OCI-M1 (cell line): ENCODE data around the gene RADIL.

Experiments used
- DNase-seq: peaks from one replicate; lab custom pipeline; 2025; lab: John Stamatoyannopoulos, UW

The RADIL gene

GRCh38 chr7:4792537-4793126 lies 90.9 kb downstream of the RADIL start:
- no peak for DNase-seq

- DNase-seq: no peak
These were observed 91.6 kb downstream of the RADIL start for GRCh38 chr7:4791738-4792536.

DNA sequence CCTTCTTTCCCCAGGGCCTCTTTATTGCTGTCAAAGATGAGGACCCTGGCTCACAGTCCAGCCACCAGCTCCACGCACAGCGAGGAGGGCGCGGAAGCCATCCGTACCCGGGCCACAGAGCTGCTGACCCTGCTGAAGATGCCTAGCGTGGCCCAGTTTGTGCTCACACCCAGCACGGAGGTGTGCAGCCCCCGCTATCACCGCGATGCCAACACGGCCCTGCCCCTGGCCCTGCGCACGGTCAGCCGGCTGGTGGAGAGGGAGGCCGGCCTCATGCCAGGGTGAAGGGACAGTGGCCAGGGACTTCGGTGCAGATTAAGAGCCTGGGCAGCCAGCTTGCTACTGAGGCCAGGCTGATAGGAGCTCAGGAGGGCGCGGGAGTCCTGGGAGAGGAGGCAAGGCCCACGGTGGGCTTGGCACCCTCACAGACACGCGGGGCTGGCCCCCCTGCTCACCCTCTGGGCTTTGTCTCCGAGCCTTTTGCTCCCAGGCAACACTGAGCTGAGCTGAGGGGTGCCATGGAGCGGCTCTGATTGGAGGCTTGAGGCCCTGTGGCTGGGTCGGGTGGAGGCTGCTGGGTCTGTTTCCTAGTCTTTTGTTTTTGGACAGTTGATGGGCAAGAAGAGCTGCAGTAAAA lies 92.3 kb downstream of the RADIL start:
- no peak for DNase-seq

- DNase-seq: no peak
These were observed 93.0 kb downstream of the RADIL start for GRCh38 chr7:4790516-4790991.

- no peak for DNase-seq
These were observed 93.4 kb downstream of the RADIL start for GRCh38 chr7:4790078-4790465.

DNA sequence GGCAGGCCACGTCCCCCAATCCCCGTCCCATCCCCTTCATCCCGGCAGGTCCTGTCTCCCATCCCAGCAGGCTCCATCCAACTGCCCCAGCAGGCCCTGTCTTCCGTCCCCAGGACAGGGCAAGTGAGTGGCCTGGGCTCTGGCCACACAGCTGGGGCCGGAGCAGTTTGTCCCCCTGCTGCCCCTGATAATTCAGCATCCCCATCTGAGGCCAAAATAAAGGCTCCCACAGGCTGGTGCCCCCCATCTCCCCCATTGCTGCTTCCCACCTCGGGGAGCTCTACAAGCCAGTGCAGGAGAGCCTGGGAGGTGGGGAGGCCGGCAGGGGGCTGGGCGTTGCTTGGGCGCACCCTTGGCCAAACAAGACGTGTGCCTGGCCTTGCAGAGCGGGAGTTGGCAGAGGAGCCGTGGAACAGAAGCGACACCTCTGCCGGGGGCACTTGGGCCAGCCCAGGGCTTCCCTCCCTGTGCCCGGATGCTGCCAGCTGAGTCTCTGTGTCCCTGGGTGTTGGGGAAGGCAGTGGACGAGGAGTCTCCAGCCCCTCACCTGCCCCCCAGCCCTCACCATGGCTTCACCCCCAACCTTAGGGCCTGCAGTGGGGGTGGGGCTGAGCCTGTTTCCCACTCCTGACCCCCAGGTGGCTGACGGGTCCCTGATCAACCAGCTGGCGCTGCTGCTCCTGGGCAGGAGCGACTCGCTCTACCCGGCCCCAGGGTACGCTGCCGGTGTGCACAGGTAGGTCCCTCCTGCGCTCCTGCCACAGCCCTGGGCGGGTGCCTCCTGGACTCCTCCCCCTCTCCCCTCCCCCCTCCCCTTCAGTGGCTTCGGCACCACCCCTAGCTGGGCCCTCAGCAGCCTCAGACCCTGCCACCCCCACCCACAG lies 94.1 kb downstream of the RADIL start:
- no peak for DNase-seq

GRCh38 chr7:4788627-4789189 lies 94.8 kb downstream of the RADIL start:
- DNase-seq: no peak

DNA sequence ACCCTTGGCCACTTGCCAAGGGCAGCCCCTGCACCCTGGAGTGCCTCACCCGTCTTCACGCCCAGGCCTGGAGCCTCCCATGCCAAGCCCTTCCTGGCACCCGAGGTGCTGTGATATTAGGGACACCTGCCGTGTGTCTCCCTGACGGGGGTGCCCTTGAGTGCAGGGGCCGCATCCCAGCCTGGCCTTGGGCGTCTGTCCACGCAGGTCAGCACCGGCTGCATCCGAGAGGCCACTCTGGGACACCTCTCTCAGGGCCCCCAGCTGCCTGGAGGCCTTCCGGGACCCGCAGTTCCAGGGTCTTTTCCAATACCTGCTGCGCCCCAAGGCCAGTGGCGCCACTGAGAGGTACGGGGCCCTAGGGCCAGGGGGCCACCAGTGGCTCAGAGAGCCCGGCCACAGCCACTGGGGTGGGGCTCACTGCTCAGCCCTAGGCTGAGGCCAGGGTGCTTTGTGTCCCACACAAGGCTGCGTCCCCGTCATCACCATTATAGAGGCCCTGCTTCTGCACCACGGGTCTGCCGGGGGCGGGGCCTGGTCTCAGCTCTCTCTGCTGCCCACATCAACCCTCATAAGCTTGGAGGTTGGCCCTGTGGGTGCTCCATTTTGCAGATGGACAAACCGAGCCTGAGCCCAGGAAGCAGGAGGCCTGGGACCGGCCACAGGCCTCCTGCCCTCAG lies 95.4 kb downstream of the RADIL start:
- DNase-seq: no peak

DNA sequence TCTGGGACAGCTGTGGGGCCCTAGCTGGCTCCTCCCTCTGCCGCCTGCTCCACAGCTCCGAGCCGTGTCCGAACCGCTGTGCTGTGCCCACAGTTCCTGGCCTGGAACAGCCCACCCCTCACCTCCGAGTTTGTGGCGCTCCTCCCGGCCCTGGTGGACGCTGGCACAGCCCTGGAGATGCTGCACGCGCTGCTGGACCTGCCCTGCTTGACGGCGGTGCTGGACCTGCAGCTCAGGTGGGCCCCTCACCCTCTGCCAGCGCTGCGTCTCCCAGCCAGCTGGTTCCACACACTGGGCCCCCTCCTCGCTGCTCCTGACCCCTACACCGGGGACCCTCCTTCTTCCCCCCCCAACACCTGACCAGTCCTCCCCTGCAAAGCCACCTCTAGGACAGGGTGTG lies 96.0 kb downstream of the RADIL start:
- no peak for DNase-seq

GRCh38 chr7:4786015-4786414 lies 97.5 kb downstream of the RADIL start:
- no peak for DNase-seq

DNA sequence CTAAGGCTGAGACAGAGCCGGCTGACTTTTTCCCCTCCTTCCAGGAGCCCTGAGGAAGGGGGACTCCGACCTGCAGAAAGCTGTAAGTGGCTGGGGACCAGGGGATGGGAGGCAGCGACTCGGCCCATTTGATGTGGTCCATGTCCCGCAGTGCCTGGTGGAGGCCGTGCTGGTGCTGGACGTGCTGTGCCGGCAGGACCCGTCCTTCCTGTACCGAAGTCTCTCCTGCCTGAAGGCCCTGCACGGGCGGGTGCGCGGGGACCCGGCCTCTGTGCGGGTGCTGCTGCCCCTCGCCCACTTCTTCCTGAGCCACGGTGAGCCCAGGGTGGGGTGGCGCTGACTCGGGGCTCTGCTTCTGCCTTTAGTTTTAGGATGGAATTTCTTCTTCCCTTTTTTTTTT lies 98.1 kb downstream of the RADIL start:
- no peak for DNase-seq

- no peak for DNase-seq
These were observed 98.7 kb downstream of the RADIL start for GRCh38 chr7:4784799-4785198.

- DNase-seq: no peak
These were observed 99.7 kb downstream of the RADIL start for GRCh38 chr7:4783762-4784351.

- DNase-seq: no peak
These were observed 100.2 kb downstream of the RADIL start for GRCh38 chr7:4783292-4783652.

- DNase-seq: no peak
These were observed 100.9 kb downstream of the RADIL start for GRCh38 chr7:4782333-4783291.

GRCh38 chr7:4781366-4782069 lies 102.0 kb downstream of the RADIL start:
- DNase-seq: no peak

- DNase-seq: no peak
These were observed 104.4 kb downstream of the RADIL start for GRCh38 chr7:4779118-4779517.

- DNase-seq: no peak
These were observed 107.5 kb downstream of the RADIL start for GRCh38 chr7:4775848-4776623.
